ENCODE data around the gene HSPD1. TPM values are rescaled to one million over a fixed set of nuclear protein-coding genes. Genes with fewer than 3 reads are reported as not detected.

HSPD1 gene
- 319 and 371 TPM in 2 replicates for total RNA-seq
- 484 and 551 TPM in 2 replicates for polyA plus RNA-seq

GRCh38 chr2:197499594-197500502 is at the start of gene HSPD1, which contains the start of gene HSPE1:
HSPD1 (minus strand) TSS chr2:197499840; CDS start chr2:197498848, 992 bp downstream.
HSPE1 (plus strand) TSS chr2:197500379; CDS start chr2:197500437, 58 bp downstream.
- Histone ChIP-seq H3K4me1 (ENCODE audit: low read depth) (peaks cover 18% of the 10 kb centered on the region), H3K9me3 (ENCODE audit: low read depth) (no peaks in the 10 kb centered on the region), H3K27me3 (no peaks in the 10 kb centered on the region), H3K27ac (peak within 1 kb of the TSS; percentile 96), H3K4me3 (peak within 1 kb of the TSS; percentile 58), H3K36me3 (peaks cover 35% of the 10 kb centered on the region)
- DNase-seq (ENCODE audit: low read depth in 1 of 2, low spot score in 1 of 2): peak; percentile 99 to 100
- no peak for TF ChIP-seq CTCF (IDR thresholded peaks at IDR 0.05; ENCODE audit: low read depth, low read length)

- H3K27me3 ChIP-seq: no peaks in the 10 kb centered on the region
- no peak overlapping the region for H3K27ac ChIP-seq
- no peaks in the 10 kb centered on the region for H3K9me3 ChIP-seq (ENCODE audit: low read depth)
- H3K36me3 ChIP-seq: peaks cover 48% of the 10 kb centered on the region
- H3K4me3 ChIP-seq: no peak overlapping the region
- H3K4me1 ChIP-seq (ENCODE audit: low read depth): no peaks in the 10 kb centered on the region
- no peak for DNase-seq (ENCODE audit: low read depth in 1 of 2, low spot score in 1 of 2)
- no peak for TF ChIP-seq CTCF (IDR thresholded peaks at IDR 0.05; ENCODE audit: low read depth, low read length)
These were observed 48.9 kb upstream of the HSPD1 start for GRCh38 chr2:197548582-197548981.

- no peak for TF ChIP-seq CTCF (IDR thresholded peaks at IDR 0.05; ENCODE audit: low read depth, low read length)
- peaks cover 39% of the 10 kb centered on the region for H3K36me3 ChIP-seq
These were observed 47.7 kb upstream of the HSPD1 start for GRCh38 chr2:197547163-197547900.

GRCh38 chr2:197543206-197543605 is 43.6 kb upstream of the HSPD1 start:
- TF ChIP-seq CTCF (IDR thresholded peaks at IDR 0.05; ENCODE audit: low read depth, low read length): no peak
- no peak for DNase-seq (ENCODE audit: low read depth in 1 of 2, low spot score in 1 of 2)
- H3K4me1 ChIP-seq (ENCODE audit: low read depth): no peaks in the 10 kb centered on the region
- H3K27ac ChIP-seq: no peak overlapping the region
- peaks cover 17% of the 10 kb centered on the region for H3K36me3 ChIP-seq
- H3K4me3 ChIP-seq: no peak overlapping the region
- H3K27me3 ChIP-seq: no peaks in the 10 kb centered on the region
- H3K9me3 ChIP-seq (ENCODE audit: low read depth): no peaks in the 10 kb centered on the region

More at GRCh38 chr2:197547163-197547900, 47.7 kb upstream of the HSPD1 start:
- H3K4me3 ChIP-seq: no peak overlapping the region
- peak overlapping the region; percentile 30 for H3K27ac ChIP-seq
- no peaks in the 10 kb centered on the region for H3K27me3 ChIP-seq
- no peaks in the 10 kb centered on the region for H3K9me3 ChIP-seq (ENCODE audit: low read depth)
- no peaks in the 10 kb centered on the region for H3K4me1 ChIP-seq (ENCODE audit: low read depth)
- no peak for DNase-seq (ENCODE audit: low read depth in 1 of 2, low spot score in 1 of 2)

GRCh38 chr2:197539734-197540133 is 40.1 kb upstream of the HSPD1 start:
- no peak overlapping the region for H3K4me3 ChIP-seq
- peaks cover 30% of the 10 kb centered on the region for H3K36me3 ChIP-seq
- H3K9me3 ChIP-seq (ENCODE audit: low read depth): no peaks in the 10 kb centered on the region
- no peaks in the 10 kb centered on the region for H3K4me1 ChIP-seq (ENCODE audit: low read depth)
- no peak for DNase-seq (ENCODE audit: low read depth in 1 of 2, low spot score in 1 of 2)
- H3K27me3 ChIP-seq: no peaks in the 10 kb centered on the region
- H3K27ac ChIP-seq: no peak overlapping the region
- no peak for TF ChIP-seq CTCF (IDR thresholded peaks at IDR 0.05; ENCODE audit: low read depth, low read length)

All from cardiac muscle cell (in vitro differentiated cells and primary cell).